HepG2 (cell line): ENCODE data around the gene POU6F2. TPM values are rescaled to one million over a fixed set of nuclear protein-coding genes. Genes with fewer than 3 reads are reported as not detected.

Experiments used
- ATAC-seq: fragments of 200-7000 bp; cut with Tn5 transposase; 3 replicates; pipeline ENCODE4 v1.9.1; 2020; ENCODE audit warnings: mild to moderate bottlenecking, moderate library complexity
- BruUV-seq: library from RNA; stranded (reverse); fragments of 400-500 nt; replicated peaks from 2 replicates; lab custom pipeline; 2021; lab: Mats Ljungman, UMichigan
- CTCF ChIA-PET: fragments of 300-600 bp; formaldehyde crosslinking; extraction: SDS; loops from one replicate; lab custom pipeline; 2021; ENCODE audit warnings: low total read pairs, inconsistent platforms, low intra/inter-chr PET ratio; lab: Yijun Ruan, JAX
- POLR2A ChIA-PET: fragments of 350-600 bp; sonication (Branson Sonifier 250); formaldehyde crosslinking; loops from one replicate; lab custom pipeline; 2020; ENCODE audit warnings: antibody characterized with exemption, inconsistent platforms; lab: Yijun Ruan, JAX
- DNase-seq: peaks from one replicate; pipeline ENCODE4 v3.0.0-alpha.2; 2015; ENCODE audit warnings: low spot score
- FAIRE-seq: peaks from 3 replicates; lab custom pipeline; 2011; peaks lifted over from hg19 to GRCh38; lab: Jason Lieb, UNC
- H2AFZ ChIP-seq: one replicate; pipeline ENCODE4 v1.6.1; 2011; ENCODE audit warnings: low read length, inconsistent platforms
- H3K27ac ChIP-seq: fragments of 300-600 bp; 3 replicates; pipeline ENCODE4 v1.8.0; 2011; ENCODE audit warnings: mixed run types, mild to moderate bottlenecking, mixed read lengths, low read length, inconsistent platforms; ENCODE audit not compliant: insufficient read depth; ENCODE audit errors: extremely low read length
- H3K27me3 ChIP-seq, 2 experiments: fragments of 200-600 bp in 1 of 2; 2 replicates in 1 of 2; 3 replicates in 1 of 2; pipeline versions ENCODE4 v1.6.0 to v1.8.0; 2011; ENCODE audit warnings: low read length in 2 of 2, mild to moderate bottlenecking in 2 of 2, moderate library complexity in 2 of 2, inconsistent platforms in 1 of 2; ENCODE audit not compliant: insufficient read depth in 2 of 2, control insufficient read depth in 1 of 2
- H3K36me3 ChIP-seq, 2 experiments: fragments of 200-600 bp in 1 of 2; replicated peaks in 1 of 2; 2 replicates in 1 of 2; 3 replicates in 1 of 2; pipeline versions ENCODE4 v1.5.1 to v1.8.0; 2011; ENCODE audit warnings: low read length in 2 of 2, inconsistent platforms in 1 of 2; ENCODE audit not compliant: insufficient read depth in 2 of 2, control insufficient read depth in 1 of 2
- H3K4me1 ChIP-seq: 2 replicates; pipeline ENCODE4 v1.5.1; 2012; ENCODE audit warnings: low read length, inconsistent platforms; ENCODE audit not compliant: insufficient read depth
- H3K4me2 ChIP-seq: 2 replicates; pipeline ENCODE4 v1.6.0; 2011; ENCODE audit warnings: low read depth, low read length, inconsistent platforms
- H3K4me3 ChIP-seq, 3 experiments: fragments of 200-600 bp in 1 of 3; sonication (generic), shearing (Covaris generic) in 1 of 3; replicated peaks in 1 of 3; 2 replicates each; pipeline ENCODE4 v1.5.1; 2011 to 2016; ENCODE audit warnings: low read length in 3 of 3, inconsistent platforms in 2 of 3, low read depth in 2 of 3, mild to moderate bottlenecking in 2 of 3, control low read depth in 1 of 3, mixed read lengths in 1 of 3; ENCODE audit not compliant: insufficient read depth in 1 of 3
- H3K79me2 ChIP-seq: one replicate; pipeline ENCODE4 v1.6.1; 2011; ENCODE audit warnings: low read length, inconsistent platforms; ENCODE audit not compliant: insufficient read depth
- H3K9ac ChIP-seq: 2 replicates; pipeline ENCODE4 v1.6.0; 2011; ENCODE audit warnings: mild to moderate bottlenecking, low read depth, low read length, inconsistent platforms; ENCODE audit not compliant: insufficient read depth
- H3K9me3 ChIP-seq: 2 replicates; pipeline ENCODE4 v1.5.1; 2012; ENCODE audit warnings: mild to moderate bottlenecking, low read length
- H4K20me1 ChIP-seq: 2 replicates; pipeline ENCODE4 v1.6.0; 2011; ENCODE audit warnings: inconsistent platforms, mild to moderate bottlenecking, low read length, moderate library complexity; ENCODE audit not compliant: insufficient read depth
- FOSL1 ChIP-seq: sonication (generic); formaldehyde crosslinking; IDR thresholded peaks from 2 replicates; pipeline ENCODE4 v1.9.0; 2021; ENCODE audit warnings: missing genetic modification reagents, borderline replicate concordance
- GATAD1 ChIP-seq: IDR thresholded peaks from 2 replicates; pipeline ENCODE4 v1.6.1; 2016; ENCODE audit warnings: missing genetic modification reagents, missing compliant biosample characterization
- GPN1 ChIP-seq: sonication (generic); formaldehyde crosslinking; IDR thresholded peaks from 2 replicates; pipeline ENCODE4 v1.5.1; 2020; ENCODE audit warnings: missing genetic modification reagents, borderline replicate concordance
- SAFB2 ChIP-seq: sonication (generic); formaldehyde crosslinking; IDR thresholded peaks from 2 replicates; pipeline ENCODE4 v1.5.1; 2020; ENCODE audit warnings: missing genetic modification reagents, low read depth, mild to moderate bottlenecking, borderline replicate concordance
- SMC3 ChIP-seq: IDR thresholded peaks from 2 replicates; pipeline ENCODE4 v1.6.1; 2011; ENCODE audit warnings: low read length, improper control_type of control experiment
- SRF ChIP-seq: IDR thresholded peaks from 2 replicates; pipeline ENCODE4 v1.6.1; 2011; ENCODE audit warnings: mild to moderate bottlenecking, low read depth, low read length, moderate library complexity
- ZMYM2 ChIP-seq: sonication (generic); formaldehyde crosslinking; IDR thresholded peaks from 2 replicates; pipeline ENCODE4 v1.8.0; 2022; ENCODE audit warnings: mild to moderate bottlenecking, missing genetic modification reagents
- ZNF207 ChIP-seq: fragments of 450-650 bp; IDR thresholded peaks from 2 replicates; pipeline ENCODE4 v1.6.1; 2016; ENCODE audit warnings: antibody characterized with exemption, borderline replicate concordance
- ZNF550 ChIP-seq: sonication (generic); formaldehyde crosslinking; IDR thresholded peaks from 2 replicates; pipeline ENCODE4 v1.4.0; 2020; ENCODE audit warnings: mild to moderate bottlenecking, missing genetic modification reagents, borderline replicate concordance
- WGBS: methylation state at CpG from one replicate; pipeline ENCODE4 v1.1.6; 2017; ENCODE audit warnings: low lambda C conversion rate; 5-methylcytosine and 5-hydroxymethylcytosine counted together
- in situ Hi-C: cut with HindIII; loops from 2 replicates; pipeline ENCODE4 v1.10.0; 2017; ENCODE audit warnings: low pct_unique_long_range_greater_than_20kb; ENCODE audit not compliant: extremely low pct_ligation_motif_present
- intact Hi-C: fragments of 100-400 bp; cut with micrococcal nuclease; formaldehyde crosslinking; loops from one replicate; pipeline ENCODE4 v1.10.0; 2022; ENCODE audit not compliant: unreplicated experiment
- polyA plus RNA-seq, 8 experiments: library from polyadenylated mRNA; depleted of rRNA in 3 of 8; stranded (reverse) in 7 of 8; unstranded in 1 of 8; fragments of >200 nt; fragmentation: Illumina TruSeq in 4 of 8; extraction: Trizol in 4 of 8; gene quantifications; 2 replicates each; pipeline versions ENCODE4 v1.2.1 to v1.2.3, GENCODE V29; 2011 to 2016; ENCODE audit warnings: low read depth in 4 of 8, missing spikeins in 1 of 8, mixed read lengths in 1 of 8; ENCODE audit not compliant: insufficient read depth in 1 of 8
- total RNA-seq, 5 experiments: library from RNA; depleted of rRNA; stranded (reverse); fragments of >200 nt; fragmentation: Illumina TruSeq; extraction: Trizol; gene quantifications; 2 replicates each; pipeline ENCODE4 v1.2.3, GENCODE V29; 2016; ENCODE audit warnings: low read depth in 1 of 5
- TF ChIP-seq, protein P1 (sequence below): sonication (generic); formaldehyde crosslinking; IDR thresholded peaks from 2 replicates; pipeline ENCODE4 v1.5.0; 2020; ENCODE audit warnings: mild to moderate bottlenecking, missing genetic modification reagents
- TF ChIP-seq, protein P2 (sequence below): fragments of 450-650 bp; IDR thresholded peaks from 2 replicates; pipeline ENCODE4 v1.6.1; 2016

Gene POU6F2
- total and polyA plus RNA-seq, 2 of the 13 experiments (the other 11 are each of a cell fraction or from before 2014, with no cell fraction given): not detected

DNA sequence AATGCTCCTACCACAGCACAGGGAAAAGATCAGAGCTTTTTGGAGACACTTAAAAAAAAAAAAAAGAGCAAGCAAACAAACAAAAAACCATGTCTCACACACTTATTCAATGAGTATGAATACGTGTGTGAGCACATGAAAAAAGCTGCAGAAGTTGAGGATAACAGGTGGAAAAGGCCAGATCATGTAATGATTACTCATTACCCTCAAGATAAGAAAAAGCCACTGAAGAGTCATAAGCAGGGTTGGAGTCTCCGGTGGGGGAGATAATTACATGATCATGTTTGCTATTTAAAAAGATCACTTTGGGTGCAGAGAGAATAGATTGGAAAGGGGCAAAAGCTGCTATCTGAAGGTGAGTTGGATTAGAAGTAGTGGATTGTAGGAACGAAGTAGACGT is 77.0 kb downstream of the POU6F2 start (continued):
- TF ChIP-seq, protein P1, sequence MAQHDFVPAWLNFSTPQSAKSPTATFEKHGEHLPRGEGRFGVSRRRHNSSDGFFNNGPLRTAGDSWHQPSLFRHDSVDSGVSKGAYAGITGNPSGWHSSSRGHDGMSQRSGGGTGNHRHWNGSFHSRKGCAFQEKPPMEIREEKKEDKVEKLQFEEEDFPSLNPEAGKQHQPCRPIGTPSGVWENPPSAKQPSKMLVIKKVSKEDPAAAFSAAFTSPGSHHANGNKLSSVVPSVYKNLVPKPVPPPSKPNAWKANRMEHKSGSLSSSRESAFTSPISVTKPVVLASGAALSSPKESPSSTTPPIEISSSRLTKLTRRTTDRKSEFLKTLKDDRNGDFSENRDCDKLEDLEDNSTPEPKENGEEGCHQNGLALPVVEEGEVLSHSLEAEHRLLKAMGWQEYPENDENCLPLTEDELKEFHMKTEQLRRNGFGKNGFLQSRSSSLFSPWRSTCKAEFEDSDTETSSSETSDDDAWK (CRISPR knock-in tag): no peak
- no peak for TF ChIP-seq GATAD1 (CRISPR knock-in tag)
- no peak for TF ChIP-seq SRF
- TF ChIP-seq GPN1: no peak

DNA sequence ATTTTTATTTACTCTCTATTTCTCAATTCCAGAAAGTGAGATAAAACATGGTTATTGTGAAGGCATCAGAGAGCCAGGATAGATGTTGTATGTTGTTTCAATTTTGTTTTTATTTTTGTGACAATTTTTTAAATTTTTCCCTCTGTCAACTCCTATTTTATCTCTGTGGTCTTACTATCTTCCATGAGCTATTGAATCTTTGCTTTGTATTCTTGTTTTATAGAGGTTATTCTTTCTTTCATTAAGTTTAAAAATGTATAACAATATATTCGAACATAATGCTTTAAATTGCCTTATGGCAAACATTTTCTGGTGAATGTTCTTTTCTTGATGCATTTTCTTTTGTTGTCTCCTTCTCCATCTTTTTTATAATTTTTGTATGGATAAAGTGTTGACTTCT is 78.4 kb downstream of the POU6F2 start:
- in situ Hi-C loops: no loop called here

More for the DNA sequence above, 78.4 kb downstream of the POU6F2 start:
- Histone ChIP-seq H3K9ac (no peak overlapping the region), H3K4me3 (no peak overlapping the region), H2AFZ (no peak overlapping the region), H3K9me3 (no peaks in the 10 kb centered on the region), H3K4me1 (no peaks in the 10 kb centered on the region), H3K4me2 (no peak overlapping the region), H4K20me1 (no peaks in the 10 kb centered on the region), H3K27me3 (no peaks in the 10 kb centered on the region), H3K36me3 (no peaks in the 10 kb centered on the region), H3K27ac (no peak overlapping the region), H3K79me2 (no peaks in the 10 kb centered on the region)
- TF ChIP-seq, protein P2, sequence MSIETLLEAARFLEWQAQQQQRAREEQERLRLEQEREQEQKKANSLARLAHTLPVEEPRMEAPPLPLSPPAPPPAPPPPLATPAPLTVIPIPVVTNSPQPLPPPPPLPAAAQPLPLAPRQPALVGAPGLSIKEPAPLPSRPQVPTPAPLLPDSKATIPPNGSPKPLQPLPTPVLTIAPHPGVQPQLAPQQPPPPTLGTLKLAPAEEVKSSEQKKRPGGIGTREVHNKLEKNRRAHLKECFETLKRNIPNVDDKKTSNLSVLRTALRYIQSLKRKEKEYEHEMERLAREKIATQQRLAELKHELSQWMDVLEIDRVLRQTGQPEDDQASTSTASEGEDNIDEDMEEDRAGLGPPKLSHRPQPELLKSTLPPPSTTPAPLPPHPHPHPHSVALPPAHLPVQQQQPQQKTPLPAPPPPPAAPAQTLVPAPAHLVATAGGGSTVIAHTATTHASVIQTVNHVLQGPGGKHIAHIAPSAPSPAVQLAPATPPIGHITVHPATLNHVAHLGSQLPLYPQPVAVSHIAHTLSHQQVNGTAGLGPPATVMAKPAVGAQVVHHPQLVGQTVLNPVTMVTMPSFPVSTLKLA: no peak
- TF ChIP-seq FOSL1 (CRISPR knock-in tag): no peak
- no peak for TF ChIP-seq ZNF550 (CRISPR knock-in tag)
- no peak for TF ChIP-seq SMC3
- TF ChIP-seq ZMYM2 (CRISPR knock-in tag): no peak
- TF ChIP-seq SAFB2: no peak
- no peak for TF ChIP-seq ZNF207
- ChIA-PET POLR2A (no interaction called here), CTCF (no interaction called here)
- no peak for ATAC-seq
- BruUV-seq: no TSS peak
- FAIRE-seq: no peak
- intact Hi-C loops: no loop called here
- 2% methylated on average over 1 of the region's 1 CpG for WGBS
- DNase-seq: no peak
